ENCODE results near the gene NSG2.

Gene NSG2

DNA sequence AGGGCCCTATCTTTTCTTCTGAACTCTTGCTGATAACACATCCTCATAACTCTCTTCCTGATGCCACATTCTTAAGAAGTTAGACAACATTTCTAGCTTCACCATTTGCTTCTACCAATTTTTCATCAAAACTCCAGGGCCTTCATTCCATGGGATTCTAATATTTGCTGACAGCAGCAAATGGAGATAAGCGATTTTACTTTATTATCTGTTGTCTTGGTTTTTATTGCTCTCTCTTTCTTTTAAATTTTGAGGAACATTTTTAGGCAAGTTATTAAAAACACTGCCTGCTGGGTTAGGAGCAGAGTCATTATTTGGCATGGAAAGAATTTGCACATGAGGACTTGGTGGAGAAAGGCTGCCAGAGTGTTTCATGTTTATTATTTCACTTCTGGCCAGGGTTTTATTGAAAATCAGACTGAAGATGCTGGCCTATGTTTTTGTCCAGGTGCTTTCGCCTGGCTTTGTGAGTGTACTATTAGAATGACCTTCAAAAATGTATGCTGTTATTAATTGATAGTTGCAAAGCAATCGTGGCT lies 27.7 kb downstream of the NSG2 start:
- no peak overlapping the region for H3K4me3 ChIP-seq (ENCODE audit: low read depth, low read length)
- no peaks in the 10 kb centered on the region for H3K4me1 ChIP-seq (ENCODE audit: control insufficient read depth, insufficient read depth, low read length)
- ChIA-PET CTCF (interaction anchor here (0.8 to 3.2 kb wide), 2 partner anchors 14 to 28 kb away, joined by 3 to 11 read pairs; partner anchors contain the start of gene NSG2), POLR2A (no interaction called here)
- TF ChIP-seq ZNF555 (tag by site-specific recombination; conservative IDR thresholded peaks at IDR 0.05) (no peak), ZBTB26 (tag by site-specific recombination; optimal IDR thresholded peaks at IDR 0.05) (no peak), ZNF510 (tag by site-specific recombination; IDR thresholded peaks at IDR 0.05; ENCODE audit: insufficient replicate concordance) (no peak), ZNF488 (tag by site-specific recombination; IDR thresholded peaks at IDR 0.05) (no peak), ZBTB7A (tag by site-specific recombination; IDR thresholded peaks at IDR 0.05; ENCODE audit: low read depth) (no peak), ZNF521 (tag by site-specific recombination; IDR thresholded peaks at IDR 0.05) (no peak), ZNF155 (tag by site-specific recombination; IDR thresholded peaks at IDR 0.05) (no peak), ZNF544 (tag by site-specific recombination; IDR thresholded peaks at IDR 0.05) (no peak), KLF8 (tag by site-specific recombination; IDR thresholded peaks at IDR 0.05) (no peak), WT1 (tag by site-specific recombination; IDR thresholded peaks at IDR 0.05) (no peak), ZBTB48 (tag by site-specific recombination; IDR thresholded peaks at IDR 0.05) (no peak), BCL11A (tag by site-specific recombination; IDR thresholded peaks at IDR 0.05; ENCODE audit: low read depth) (no peak), ZNF138 (tag by site-specific recombination; IDR thresholded peaks at IDR 0.05; ENCODE audit: borderline replicate concordance) (no peak), HOXC10 (CRISPR knock-in tag; IDR thresholded peaks at IDR 0.05) (no peak)
- H3K9me3 ChIP-seq (ENCODE audit: control insufficient read depth, insufficient read depth, low read depth, low read length): no peaks in the 10 kb centered on the region
- H3K27ac ChIP-seq (ENCODE audit: extremely low read depth, low read depth, low read length): no peak overlapping the region
- no peaks in the 10 kb centered on the region for H3K36me3 ChIP-seq (ENCODE audit: control insufficient read depth in 2 of 2, insufficient read depth in 1 of 2, low read length in 2 of 2)

DNA sequence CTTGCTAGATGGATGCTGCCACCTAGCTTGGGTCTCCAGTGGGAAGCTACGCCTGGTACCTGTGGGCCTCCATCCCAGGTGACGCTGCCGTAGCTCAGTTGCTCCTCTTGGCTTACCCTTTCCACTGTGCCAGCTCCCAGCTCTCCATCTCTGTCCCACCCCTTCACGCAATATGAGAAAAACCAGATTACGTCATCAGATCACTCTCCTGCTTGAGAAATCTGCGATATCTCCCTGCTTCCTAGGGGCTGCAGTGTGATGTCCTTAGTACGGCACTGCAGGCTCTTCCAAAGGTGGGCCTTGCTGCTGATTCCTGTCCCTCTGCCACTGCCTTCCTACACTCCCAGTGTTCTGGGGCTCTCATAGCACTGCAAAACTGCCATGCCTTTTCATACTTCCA lies 28.9 kb downstream of the NSG2 start:
- H3K36me3 ChIP-seq (ENCODE audit: control insufficient read depth in 2 of 2, insufficient read depth in 1 of 2, low read length in 2 of 2): no peaks in the 10 kb centered on the region
- no peaks in the 10 kb centered on the region for H3K4me1 ChIP-seq (ENCODE audit: control insufficient read depth, insufficient read depth, low read length)
- CTCF ChIA-PET: interaction anchor here (0.7 to 3.2 kb wide), 3 partner anchors 15 to 459 kb away, joined by 3 to 11 read pairs (median 3); partner anchors contain the start of gene NSG2
- POLR2A ChIA-PET: no interaction called here
- no peaks in the 10 kb centered on the region for H3K9me3 ChIP-seq (ENCODE audit: control insufficient read depth, insufficient read depth, low read depth, low read length)
- TF ChIP-seq, protein P1, sequence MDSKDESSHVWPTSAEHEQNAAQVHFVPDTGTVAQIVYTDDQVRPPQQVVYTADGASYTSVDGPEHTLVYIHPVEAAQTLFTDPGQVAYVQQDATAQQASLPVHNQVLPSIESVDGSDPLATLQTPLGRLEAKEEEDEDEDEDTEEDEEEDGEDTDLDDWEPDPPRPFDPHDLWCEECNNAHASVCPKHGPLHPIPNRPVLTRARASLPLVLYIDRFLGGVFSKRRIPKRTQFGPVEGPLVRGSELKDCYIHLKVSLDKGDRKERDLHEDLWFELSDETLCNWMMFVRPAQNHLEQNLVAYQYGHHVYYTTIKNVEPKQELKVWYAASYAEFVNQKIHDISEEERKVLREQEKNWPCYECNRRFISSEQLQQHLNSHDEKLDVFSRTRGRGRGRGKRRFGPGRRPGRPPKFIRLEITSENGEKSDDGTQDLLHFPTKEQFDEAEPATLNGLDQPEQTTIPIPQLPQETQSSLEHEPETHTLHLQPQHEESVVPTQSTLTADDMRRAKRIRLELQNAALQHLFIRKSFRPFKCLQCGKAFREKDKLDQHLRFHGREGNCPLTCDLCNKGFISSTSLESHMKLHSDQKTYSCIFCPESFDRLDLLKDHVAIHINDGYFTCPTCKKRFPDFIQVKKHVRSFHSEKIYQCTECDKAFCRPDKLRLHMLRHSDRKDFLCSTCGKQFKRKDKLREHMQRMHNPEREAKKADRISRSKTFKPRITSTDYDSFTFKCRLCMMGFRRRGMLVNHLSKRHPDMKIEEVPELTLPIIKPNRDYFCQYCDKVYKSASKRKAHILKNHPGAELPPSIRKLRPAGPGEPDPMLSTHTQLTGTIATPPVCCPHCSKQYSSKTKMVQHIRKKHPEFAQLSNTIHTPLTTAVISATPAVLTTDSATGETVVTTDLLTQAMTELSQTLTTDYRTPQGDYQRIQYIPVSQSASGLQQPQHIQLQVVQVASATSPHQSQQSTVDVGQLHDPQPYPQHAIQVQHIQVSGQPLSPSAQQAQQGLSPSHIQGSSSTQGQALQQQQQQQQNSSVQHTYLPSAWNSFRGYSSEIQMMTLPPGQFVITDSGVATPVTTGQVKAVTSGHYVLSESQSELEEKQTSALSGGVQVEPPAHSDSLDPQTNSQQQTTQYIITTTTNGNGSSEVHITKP (tag by site-specific recombination; IDR thresholded peaks at IDR 0.05): 0 out of 2 replicates have a peak, but pooled peaks have one; percentile 12
- TF ChIP-seq YY2 (tag by site-specific recombination; IDR thresholded peaks at IDR 0.05): no peak
- TF ChIP-seq PRDM4 (tag by site-specific recombination; IDR thresholded peaks at IDR 0.05): no peak
- no peak overlapping the region for H3K4me3 ChIP-seq (ENCODE audit: low read depth, low read length)
- H3K27ac ChIP-seq (ENCODE audit: extremely low read depth, low read depth, low read length): no peak overlapping the region

All from HEK293 (cell line).